ENCODE measurements around the gene VAC14. TPM values are rescaled to one million over a fixed set of nuclear protein-coding genes. Genes with fewer than 3 reads are reported as not detected.

Gene VAC14
- total RNA-seq, 4 donors from 2014 or later = 23.5 to 44.1 (median 29.8) TPM

- Histone ChIP-seq H3K9me3 (no peaks in the 10 kb centered on the region), H3K27ac (peak overlapping the region in 2 of 4 donors; percentile 91), H3K4me1 (peaks cover 0 to 47% (median 29%) of the 10 kb centered on the region in 3 donors), H3K27me3 (no peaks in the 10 kb centered on the region), H3K4me3 (no peak overlapping the region), H3K36me3 (peaks cover 0 to 19% of the 10 kb centered on the region in 2 donors)
- no peak for ATAC-seq
- 86 to 97% methylated on average over 1 to 5 of the region's 6 CpGs for WGBS, 2 donors (ENCODE audit: low coverage in 1 of 2)
- no peak for TF ChIP-seq POLR2A (IDR thresholded peaks at IDR 0.05)
- TF ChIP-seq EP300 (IDR thresholded peaks at IDR 0.05) = no peak
- TF ChIP-seq POLR2AphosphoS5 (IDR thresholded peaks at IDR 0.05) = no peak
- TF ChIP-seq CTCF (IDR thresholded peaks at IDR 0.05) = no peak
Observed at GRCh38 chr16:70723740-70724145, 77.2 kb downstream of the VAC14 start.

DNA sequence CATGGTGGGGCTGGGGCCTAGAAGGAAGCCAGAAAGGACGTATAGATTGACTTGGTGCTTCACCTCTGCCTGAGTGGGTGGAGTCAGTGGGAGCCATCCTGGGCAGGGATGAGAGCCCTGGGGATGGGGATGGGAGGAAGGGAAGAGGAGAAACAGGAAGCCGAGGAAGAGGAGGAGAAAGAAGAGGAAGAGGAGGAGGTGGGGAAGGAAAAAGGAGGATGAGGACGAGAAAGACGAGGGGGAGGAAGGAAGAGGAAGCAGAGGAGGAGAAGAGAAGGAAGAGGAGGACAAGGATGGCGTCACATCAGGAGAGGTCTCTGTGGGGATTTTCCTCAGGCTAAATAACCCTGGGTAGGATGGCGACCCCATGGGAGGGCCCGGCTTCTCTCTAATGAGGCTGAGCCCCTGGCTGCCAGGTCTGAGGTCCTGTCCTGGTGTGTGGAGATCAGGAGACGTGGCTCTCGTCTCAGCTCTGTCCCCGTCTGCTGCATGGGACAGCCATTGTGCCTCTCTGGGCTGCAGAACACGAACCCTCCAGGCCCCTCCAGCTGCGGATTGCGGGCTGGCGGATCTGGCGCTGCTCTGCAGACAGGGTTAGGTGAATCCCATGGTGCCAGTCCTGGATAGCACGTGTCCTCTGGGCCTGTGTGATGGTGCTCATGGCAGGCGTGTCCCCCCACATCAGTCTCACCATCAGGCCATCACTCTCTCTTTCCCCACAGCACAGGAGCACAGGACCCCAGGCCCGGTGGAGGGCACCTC lies 79.6 kb downstream of the VAC14 start:
- Histone ChIP-seq H3K4me1 (peaks cover 0 to 36% (median 23%) of the 10 kb centered on the region in 3 donors), H3K9me3 (no peaks in the 10 kb centered on the region), H3K27ac (no peak overlapping the region), H3K4me3 (no peak overlapping the region), H3K27me3 (no peaks in the 10 kb centered on the region), H3K36me3 (peaks cover 0 to 19% of the 10 kb centered on the region in 2 donors)
- WGBS, 2 donors (ENCODE audit: low coverage in 1 of 2) = 73 to 86% methylated on average over 5 to 7 of the region's 18 CpGs
- TF ChIP-seq EP300 (IDR thresholded peaks at IDR 0.05) (no peak), POLR2AphosphoS5 (IDR thresholded peaks at IDR 0.05) (no peak), POLR2A (IDR thresholded peaks at IDR 0.05) (no peak), CTCF (IDR thresholded peaks at IDR 0.05) (no peak)
- ATAC-seq = no peak

DNA sequence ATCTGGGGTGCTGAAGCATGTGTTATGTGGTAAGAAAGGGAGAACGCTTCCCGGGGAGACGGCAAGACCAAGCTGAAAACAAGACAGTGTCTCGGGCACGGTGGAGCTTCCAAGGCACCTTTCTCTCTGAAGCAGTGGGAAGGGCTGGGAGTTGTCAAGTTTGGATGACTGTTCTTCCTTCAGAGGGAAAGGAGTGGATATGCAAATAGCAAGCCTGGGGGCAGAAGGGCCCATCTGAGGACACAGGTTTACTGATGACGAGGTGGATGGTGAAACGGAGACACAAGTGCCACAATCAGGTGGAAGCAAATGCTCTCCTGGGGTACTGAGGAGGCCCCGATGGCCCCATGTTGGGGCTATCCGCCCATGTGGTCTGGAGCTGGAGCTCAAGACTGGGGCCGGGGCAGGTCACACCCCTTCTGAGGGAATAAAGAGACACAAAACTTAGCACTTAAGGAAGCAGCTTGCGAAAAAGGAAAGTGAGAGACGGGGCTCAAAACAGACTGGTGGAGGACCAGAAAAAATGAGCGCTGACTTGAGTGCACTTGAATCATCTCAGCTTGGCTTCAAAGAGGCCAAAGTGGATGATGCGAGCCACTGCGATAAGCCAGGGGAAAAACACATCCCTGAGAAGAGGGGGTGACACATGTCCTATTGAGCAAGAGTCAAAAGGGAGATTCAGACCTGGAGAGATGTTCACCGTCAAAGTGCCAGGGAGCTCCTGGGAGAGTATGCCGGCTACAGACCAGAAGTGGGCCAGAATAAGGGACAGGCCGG lies 80.3 kb downstream of the VAC14 start:
- Histone ChIP-seq H3K4me3 (no peak overlapping the region), H3K9me3 (no peaks in the 10 kb centered on the region), H3K4me1 (peaks cover 5 to 36% (median 23%) of the 10 kb centered on the region in 3 donors), H3K27ac (no peak overlapping the region), H3K27me3 (no peaks in the 10 kb centered on the region), H3K36me3 (peaks cover 0 to 19% of the 10 kb centered on the region in 2 donors)
- ATAC-seq = no peak
- no peak for TF ChIP-seq CTCF (IDR thresholded peaks at IDR 0.05)
- 97% methylated on average over 7 to 18 of the region's 18 CpGs for WGBS, 2 donors (ENCODE audit: low coverage in 1 of 2)

DNA sequence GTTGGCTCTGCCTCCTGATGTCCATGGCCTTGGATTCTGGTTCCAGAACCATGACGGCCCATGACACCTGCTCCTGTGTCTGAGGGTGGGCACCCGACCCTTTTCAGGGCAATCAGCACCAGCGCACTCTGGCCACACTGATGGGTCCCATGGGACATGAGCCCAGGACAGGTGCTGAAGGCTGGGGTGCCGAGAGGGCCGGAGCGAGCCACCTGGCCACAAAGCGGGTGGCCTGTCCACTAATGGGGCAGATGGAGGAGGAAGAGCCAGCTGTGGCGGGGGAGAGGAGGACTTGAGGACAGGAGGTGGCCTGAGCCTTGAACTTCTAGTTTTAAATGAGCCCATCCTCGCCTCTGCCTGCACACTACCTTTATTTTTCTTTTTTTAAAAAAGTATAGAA lies 83.9 kb downstream of the VAC14 start:
- 93 to 100% methylated on average over 2 to 6 of the region's 9 CpGs for WGBS, 2 donors (ENCODE audit: low coverage in 1 of 2)
- Histone ChIP-seq H3K9me3 (no peaks in the 10 kb centered on the region), H3K27ac (peak overlapping the region in 3 of 4 donors; percentile 89 to 96 (median 92)), H3K27me3 (no peaks in the 10 kb centered on the region), H3K36me3 (peaks cover 0 to 19% of the 10 kb centered on the region in 2 donors), H3K4me1 (peaks cover 12 to 52% (median 36%) of the 10 kb centered on the region in 3 donors), H3K4me3 (no peak overlapping the region)
- no peak for ATAC-seq
- TF ChIP-seq POLR2AphosphoS5 (IDR thresholded peaks at IDR 0.05) = no peak
- TF ChIP-seq POLR2A (IDR thresholded peaks at IDR 0.05) = no peak

DNA sequence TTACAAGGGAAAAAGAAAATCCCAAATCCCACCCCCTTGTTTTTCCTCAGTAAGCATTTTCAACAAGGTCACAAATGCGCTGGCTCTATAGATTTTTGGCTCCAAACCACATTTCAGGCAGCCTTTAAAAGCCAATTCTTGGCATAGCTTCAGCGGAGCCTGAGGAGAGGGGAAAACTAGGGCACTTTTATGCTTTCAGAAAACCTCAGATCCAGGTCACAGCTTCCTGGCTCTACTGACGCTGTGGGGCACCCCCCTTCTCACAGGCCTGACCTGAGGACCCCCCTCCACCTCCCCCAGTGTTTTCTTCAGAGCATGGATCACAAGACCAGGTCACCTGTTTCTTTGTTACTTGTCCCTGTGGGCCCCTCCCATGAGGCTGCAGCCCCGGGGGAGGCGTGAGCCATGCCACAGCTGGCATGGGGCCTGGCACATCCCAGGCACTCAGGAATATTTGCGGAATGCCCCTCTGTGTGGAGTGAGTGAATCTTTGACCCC lies 85.0 kb downstream of the VAC14 start:
- peak overlapping the region; percentile 86 to 96 (median 90) for H3K27ac ChIP-seq
- ATAC-seq = no peak
- H3K9me3 ChIP-seq = no peaks in the 10 kb centered on the region
- peaks cover 12 to 64% (median 36%) of the 10 kb centered on the region in 3 donors for H3K4me1 ChIP-seq
- H3K4me3 ChIP-seq = no peak overlapping the region
- WGBS, 2 donors (ENCODE audit: low coverage in 1 of 2) = 23 to 27% methylated on average over 2 to 3 of the region's 6 CpGs
- H3K36me3 ChIP-seq = peaks cover 0 to 11% of the 10 kb centered on the region in 2 donors
- no peaks in the 10 kb centered on the region for H3K27me3 ChIP-seq
- no peak for TF ChIP-seq EP300 (IDR thresholded peaks at IDR 0.05)
- no peak for TF ChIP-seq POLR2AphosphoS5 (IDR thresholded peaks at IDR 0.05)
- TF ChIP-seq POLR2A (IDR thresholded peaks at IDR 0.05) = no peak
- TF ChIP-seq CTCF (IDR thresholded peaks at IDR 0.05) = no peak
